Measurements from ENCODE around the gene FCGBP.

- TF ChIP-seq POLR2A (IDR thresholded peaks at IDR 0.05; ENCODE audit: low read depth, low read length) (no peak), POLR2AphosphoS5 (IDR thresholded peaks at IDR 0.05; ENCODE audit: low read depth, low read length) (no peak), PAX5 (IDR thresholded peaks at IDR 0.05; ENCODE audit: insufficient read depth, low read length, severe bottlenecking) (no peak), TAF1 (IDR thresholded peaks at IDR 0.05; ENCODE audit: low read depth, low read length) (no peak)
Measured at GRCh38 chr19:39963898-39964297, 29.5 kb upstream of the FCGBP start.

All from GM12891 (cell line).